ENCODE data around the gene MTCH1.
A peak's percentile ranks its signal among the peaks of the same experiment; 100 is the strongest.

MTCH1 gene

GRCh38 chr6:37029249-37029971, 43.4 kb upstream of the MTCH1 start:
- peak; percentile 83 for TF ChIP-seq CTCF (IDR thresholded peaks at IDR 0.05; ENCODE audit: low read length, missing control alignments)
- DNase-seq (ENCODE audit: low read depth): peak; percentile 93
- no peak overlapping the region for H3K4me3 ChIP-seq (replicated peaks; ENCODE audit: low read depth, low read length)

- DNase-seq (ENCODE audit: low read depth): no peak
- no peak for TF ChIP-seq CTCF (IDR thresholded peaks at IDR 0.05; ENCODE audit: low read length, missing control alignments)
- no peak overlapping the region for H3K4me3 ChIP-seq (replicated peaks; ENCODE audit: low read depth, low read length)
These were observed 41.9 kb upstream of the MTCH1 start for GRCh38 chr6:37027811-37028469.

- no peak for TF ChIP-seq CTCF (IDR thresholded peaks at IDR 0.05; ENCODE audit: low read length, missing control alignments)
- no peak overlapping the region for H3K4me3 ChIP-seq (replicated peaks; ENCODE audit: low read depth, low read length)
- no peak for DNase-seq (ENCODE audit: low read depth)
These were observed 41.2 kb upstream of the MTCH1 start for GRCh38 chr6:37027036-37027720.

- no peak overlapping the region for H3K4me3 ChIP-seq (replicated peaks; ENCODE audit: low read depth, low read length)
- TF ChIP-seq CTCF (IDR thresholded peaks at IDR 0.05; ENCODE audit: low read length, missing control alignments): no peak
- DNase-seq (ENCODE audit: low read depth): no peak
These were observed 39.8 kb upstream of the MTCH1 start for GRCh38 chr6:37025621-37026466.

GRCh38 chr6:37024656-37025337, 38.8 kb upstream of the MTCH1 start:
- H3K4me3 ChIP-seq (replicated peaks; ENCODE audit: low read depth, low read length): no peak overlapping the region
- TF ChIP-seq CTCF (IDR thresholded peaks at IDR 0.05; ENCODE audit: low read length, missing control alignments): no peak
- DNase-seq (ENCODE audit: low read depth): no peak
